OCI-LY7 (cell line): ENCODE data around the gene FAM78B. TPM values are rescaled to one million over a fixed set of nuclear protein-coding genes. Genes with fewer than 3 reads are reported as not detected.

ENCODE experiments used
- BruUV-seq: library from RNA; stranded (reverse); fragments of 400-500 nt; replicated peaks from 2 replicates; lab custom pipeline; 2021; lab: Mats Ljungman, UMichigan
- CTCF ChIA-PET: fragments of 300-600 bp; sonication (Branson Sonifier 250); formaldehyde crosslinking; loops from one replicate; lab custom pipeline; 2022; ENCODE audit warnings: antibody characterized with exemption; ENCODE audit not compliant: unreplicated experiment; lab: Charles Lee
- POLR2A ChIA-PET: fragments of 300-600 bp; sonication (Branson Sonifier 250); formaldehyde crosslinking; loops from one replicate; lab custom pipeline; 2022; ENCODE audit warnings: antibody characterized with exemption; lab: Charles Lee
- DNase-seq: peaks from one replicate; pipeline ENCODE4 v3.0.0-alpha.2; 2015; ENCODE audit warnings: low spot score
- H2AFZ ChIP-seq: fragments of 200-600 bp; sonication (generic), shearing (Covaris generic); 2 replicates; pipeline ENCODE4 v1.6.1; 2014; ENCODE audit warnings: mild to moderate bottlenecking, antibody characterized with exemption, low read length, moderate library complexity
- H3K27ac ChIP-seq: fragments of 200-600 bp; sonication (generic); 2 replicates; pipeline ENCODE4 v1.5.1; 2014; ENCODE audit warnings: mixed run types, low read depth, mild to moderate bottlenecking, moderate library complexity, low read length, inconsistent platforms; ENCODE audit not compliant: poor library complexity, severe bottlenecking
- H3K36me3 ChIP-seq: fragments of 200-600 bp; sonication (generic); 2 replicates; pipeline ENCODE4 v1.6.1; 2014; ENCODE audit warnings: mild to moderate bottlenecking, antibody characterized with exemption, low read length, moderate library complexity, mixed read lengths; ENCODE audit not compliant: insufficient read depth
- H3K4me1 ChIP-seq: fragments of 200-600 bp; sonication (generic); 2 replicates; pipeline ENCODE4 v1.5.1; 2014; ENCODE audit warnings: mild to moderate bottlenecking, low read length; ENCODE audit not compliant: insufficient read depth, poor library complexity, severe bottlenecking
- H3K4me2 ChIP-seq: fragments of 200-600 bp; sonication (generic); 2 replicates; pipeline ENCODE4 v1.6.1; 2014; ENCODE audit warnings: mild to moderate bottlenecking, low read length
- H3K4me3 ChIP-seq: fragments of 200-600 bp; sonication (generic); 2 replicates; pipeline ENCODE4 v1.5.1; 2014; ENCODE audit warnings: mild to moderate bottlenecking, low read depth, low read length; ENCODE audit not compliant: poor library complexity, severe bottlenecking
- H3K79me2 ChIP-seq: fragments of 200-600 bp; sonication (generic); 2 replicates; pipeline ENCODE4 v1.6.1; 2016; ENCODE audit warnings: low read depth, mild to moderate bottlenecking, low read length, moderate library complexity, mixed read lengths; ENCODE audit not compliant: insufficient read depth
- H3K9me2 ChIP-seq: fragments of 200-600 bp; sonication (generic); 2 replicates; pipeline ENCODE4 v1.6.1; 2016; ENCODE audit warnings: mild to moderate bottlenecking, low read length, mixed read lengths; ENCODE audit not compliant: insufficient read depth
- H3K9me3 ChIP-seq: fragments of 200-600 bp; sonication (generic); 2 replicates; pipeline ENCODE4 v1.6.1; 2014; ENCODE audit warnings: mild to moderate bottlenecking, mixed run types, low read length, mixed read lengths
- H4K20me1 ChIP-seq: fragments of 200-600 bp; sonication (generic); 2 replicates; pipeline ENCODE4 v1.6.1; 2014; ENCODE audit warnings: mild to moderate bottlenecking, antibody characterized with exemption, low read length, moderate library complexity, mixed read lengths; ENCODE audit not compliant: insufficient read depth
- EZH2phosphoT487 ChIP-seq: fragments of 200-600 bp; sonication (generic); IDR thresholded peaks from 2 replicates; pipeline ENCODE4 v1.6.1; 2018; ENCODE audit warnings: low read depth, borderline replicate concordance, mild to moderate bottlenecking, mixed run types, antibody characterized with exemption, low read length, moderate library complexity, mixed read lengths
- intact Hi-C: fragments of 100-400 bp; cut with micrococcal nuclease; formaldehyde crosslinking; loops from one replicate; pipeline ENCODE4 v1.10.0; 2022; ENCODE audit not compliant: unreplicated experiment
- total RNA-seq, 2 experiments: library from RNA; depleted of rRNA in 1 of 2; stranded (reverse); fragments of >200 nt in 1 of 2; shearing (Covaris generic) in 1 of 2; gene quantifications; 2 replicates each; pipeline ENCODE4 v1.2.3, GENCODE V29; 2014 to 2022
- TF ChIP-seq, protein P1 (sequence below): fragments of 200-600 bp; sonication (generic); conservative IDR thresholded peaks from 2 replicates; pipeline ENCODE4 v1.5.1; 2014; ENCODE audit warnings: mild to moderate bottlenecking, antibody characterized with exemption, low read length, moderate library complexity, mixed read lengths

The FAM78B gene
- total RNA-seq, 2 experiments from 2014 or later = not detected

- DNase-seq = no peak
- TF ChIP-seq, protein P1, sequence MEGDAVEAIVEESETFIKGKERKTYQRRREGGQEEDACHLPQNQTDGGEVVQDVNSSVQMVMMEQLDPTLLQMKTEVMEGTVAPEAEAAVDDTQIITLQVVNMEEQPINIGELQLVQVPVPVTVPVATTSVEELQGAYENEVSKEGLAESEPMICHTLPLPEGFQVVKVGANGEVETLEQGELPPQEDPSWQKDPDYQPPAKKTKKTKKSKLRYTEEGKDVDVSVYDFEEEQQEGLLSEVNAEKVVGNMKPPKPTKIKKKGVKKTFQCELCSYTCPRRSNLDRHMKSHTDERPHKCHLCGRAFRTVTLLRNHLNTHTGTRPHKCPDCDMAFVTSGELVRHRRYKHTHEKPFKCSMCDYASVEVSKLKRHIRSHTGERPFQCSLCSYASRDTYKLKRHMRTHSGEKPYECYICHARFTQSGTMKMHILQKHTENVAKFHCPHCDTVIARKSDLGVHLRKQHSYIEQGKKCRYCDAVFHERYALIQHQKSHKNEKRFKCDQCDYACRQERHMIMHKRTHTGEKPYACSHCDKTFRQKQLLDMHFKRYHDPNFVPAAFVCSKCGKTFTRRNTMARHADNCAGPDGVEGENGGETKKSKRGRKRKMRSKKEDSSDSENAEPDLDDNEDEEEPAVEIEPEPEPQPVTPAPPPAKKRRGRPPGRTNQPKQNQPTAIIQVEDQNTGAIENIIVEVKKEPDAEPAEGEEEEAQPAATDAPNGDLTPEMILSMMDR = no peak
- no peak for TF ChIP-seq EZH2phosphoT487
- Histone ChIP-seq H3K4me3 (no peak overlapping the region), H3K9me3 (no peaks in the 10 kb centered on the region), H3K36me3 (no peaks in the 10 kb centered on the region), H3K4me2 (no peak overlapping the region), H3K27ac (no peak overlapping the region), H3K4me1 (no peaks in the 10 kb centered on the region), H3K9me2 (no peaks in the 10 kb centered on the region), H4K20me1 (no peaks in the 10 kb centered on the region), H2AFZ (no peak overlapping the region), H3K79me2 (no peaks in the 10 kb centered on the region)
- BruUV-seq = no TSS peak
- ChIA-PET CTCF (no interaction called here), POLR2A (interaction anchor here (0.6 kb wide), 1 partner anchor 529 kb away, joined by 3 read pairs; no protein-coding TSS in a partner anchor)
- intact Hi-C loops = no loop called here
These were observed 134.0 kb downstream of the FAM78B start for GRCh38 chr1:166032572-166033371.

DNA sequence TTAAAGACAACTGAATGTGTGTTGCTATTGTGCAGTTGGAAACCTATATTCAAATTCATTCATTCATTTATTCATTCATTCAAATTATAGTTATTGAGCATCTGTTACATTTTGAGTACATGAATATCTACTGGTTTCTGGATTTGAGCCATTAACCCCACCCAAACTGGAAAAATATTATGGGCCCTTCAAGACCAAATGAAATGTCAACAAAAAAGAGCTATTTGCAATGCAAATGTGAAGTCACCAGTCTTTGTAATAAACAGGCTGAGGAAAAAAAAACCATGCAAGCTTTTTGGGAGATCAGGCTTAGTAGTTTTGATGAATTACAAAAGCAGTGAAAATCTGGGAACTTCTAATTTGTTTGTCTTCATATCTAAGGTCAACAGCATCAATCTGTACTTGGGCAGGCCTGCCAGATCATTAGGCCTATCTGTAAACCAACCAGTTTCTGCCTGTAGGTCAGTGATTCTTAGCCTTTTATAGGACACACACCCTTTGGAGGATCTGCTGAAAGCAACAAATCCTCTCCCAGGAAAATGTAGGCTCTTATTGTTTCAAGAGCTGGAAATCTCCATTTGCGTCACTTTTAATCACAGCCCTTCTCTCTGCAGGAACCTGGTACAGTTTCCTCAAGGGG is 134.7 kb downstream of the FAM78B start:
- H3K36me3 ChIP-seq = no peaks in the 10 kb centered on the region
- no peaks in the 10 kb centered on the region for H3K4me1 ChIP-seq
- H2AFZ ChIP-seq = no peak overlapping the region
- H3K27ac ChIP-seq = no peak overlapping the region
- no TSS peak for BruUV-seq
- no peaks in the 10 kb centered on the region for H4K20me1 ChIP-seq
- no peak for DNase-seq
- no peaks in the 10 kb centered on the region for H3K79me2 ChIP-seq
- no peak overlapping the region for H3K4me3 ChIP-seq
- no peak overlapping the region for H3K4me2 ChIP-seq
- no peak for TF ChIP-seq EZH2phosphoT487
- TF ChIP-seq, protein P1 = no peak
- H3K9me2 ChIP-seq = no peaks in the 10 kb centered on the region
- POLR2A ChIA-PET = no interaction called here
- H3K9me3 ChIP-seq = no peaks in the 10 kb centered on the region
- intact Hi-C loops = no loop called here
- CTCF ChIA-PET = no interaction called here
